ENCODE measurements around the gene RNF13. TPM values are rescaled to one million over a fixed set of nuclear protein-coding genes. Genes with fewer than 3 reads are reported as not detected.
"Not testable (repeated sequence)": the region's sequence is repeated elsewhere in the genome, so short reads cannot be mapped to it uniquely, and the experiment has no call there.

Gene RNF13
- total RNA-seq, 1 experiment from 2014 or later: 38.0 TPM

GRCh38 chr3:149839896-149840295 is 26.9 kb downstream of the RNF13 start:
- no peak for DNase-seq (ENCODE audit: low spot score)

- DNase-seq (ENCODE audit: low spot score): no peak
Measured at GRCh38 chr3:149843502-149843901, 30.5 kb downstream of the RNF13 start.

- no peak for DNase-seq (ENCODE audit: low spot score)
Measured at GRCh38 chr3:149844091-149844490, 31.1 kb downstream of the RNF13 start.

- DNase-seq (ENCODE audit: low spot score): no peak
Measured at GRCh38 chr3:149845570-149846244, 32.7 kb downstream of the RNF13 start.

- no peak for DNase-seq (ENCODE audit: low spot score)
Measured at GRCh38 chr3:149848238-149848637, 35.2 kb downstream of the RNF13 start.

- DNase-seq (ENCODE audit: low spot score): no peak
Measured at GRCh38 chr3:149848688-149849087, 35.7 kb downstream of the RNF13 start.

GRCh38 chr3:149850787-149851584 is 38.0 kb downstream of the RNF13 start:
- no peak for DNase-seq (ENCODE audit: low spot score)

GRCh38 chr3:149858911-149859310 is 45.9 kb downstream of the RNF13 start:
- DNase-seq (ENCODE audit: low spot score): no peak

GRCh38 chr3:149860881-149861280 is 47.9 kb downstream of the RNF13 start:
- DNase-seq (ENCODE audit: low spot score): no peak

GRCh38 chr3:149867563-149867962 is 54.5 kb downstream of the RNF13 start:
- no peak for DNase-seq (ENCODE audit: low spot score)

GRCh38 chr3:149871855-149872254 is 58.8 kb downstream of the RNF13 start:
- no peak for DNase-seq (ENCODE audit: low spot score)

GRCh38 chr3:149872589-149872988 is 59.6 kb downstream of the RNF13 start:
- no peak for DNase-seq (ENCODE audit: low spot score)

- no peak for DNase-seq (ENCODE audit: low spot score)
Measured at GRCh38 chr3:149877668-149878067, 64.7 kb downstream of the RNF13 start.

- DNase-seq (ENCODE audit: low spot score): peak; percentile 78
Measured at GRCh38 chr3:149879872-149880271, 66.9 kb downstream of the RNF13 start.

- no peak for DNase-seq (ENCODE audit: low spot score)
Measured at GRCh38 chr3:149881879-149882278, 68.9 kb downstream of the RNF13 start.

- no peak for DNase-seq (ENCODE audit: low spot score)
Measured at GRCh38 chr3:149883134-149883533, 70.1 kb downstream of the RNF13 start.

GRCh38 chr3:149883860-149884259 is 70.8 kb downstream of the RNF13 start:
- not testable (repeated sequence) for DNase-seq (ENCODE audit: low spot score)

- not testable (repeated sequence) for DNase-seq (ENCODE audit: low spot score)
Measured at GRCh38 chr3:149884848-149885247, 71.8 kb downstream of the RNF13 start.

- no peak for DNase-seq (ENCODE audit: low spot score)
Measured at GRCh38 chr3:149886957-149887356, 73.9 kb downstream of the RNF13 start.

- DNase-seq (ENCODE audit: low spot score): no peak
Measured at GRCh38 chr3:149891621-149892020, 78.6 kb downstream of the RNF13 start.

- DNase-seq (ENCODE audit: low spot score): no peak
Measured at GRCh38 chr3:149892371-149892770, 79.4 kb downstream of the RNF13 start.

GRCh38 chr3:149894205-149894604 is 81.2 kb downstream of the RNF13 start:
- no peak for DNase-seq (ENCODE audit: low spot score)

- DNase-seq (ENCODE audit: low spot score): no peak
Measured at GRCh38 chr3:149895339-149895738, 82.3 kb downstream of the RNF13 start.

Measured in A172 (cell line).